ENCODE measurements around the gene JMJD6. TPM values are rescaled to one million over a fixed set of nuclear protein-coding genes. Genes with fewer than 3 reads are reported as not detected.
A peak's percentile ranks its signal among the peaks of the same experiment; 100 is the strongest.

The JMJD6 gene
- total RNA-seq, 1 donor from 2014 or later: 60.7 TPM

GRCh38 chr17:76671912-76672262 is 54.5 kb downstream of the JMJD6 start:
- DNase-seq (ENCODE audit: low spot score): no peak
- intact Hi-C loops (cut with DNase I): loop anchor here (5.0 to 10.0 kb wide), 2 partner anchors 40 to 47 kb away; partner anchors contain the start of gene MXRA7

GRCh38 chr17:76671123-76671911 is 55.1 kb downstream of the JMJD6 start:
- DNase-seq (ENCODE audit: low spot score): peak; percentile 100
- intact Hi-C loops (cut with DNase I): loop anchor here (5.0 to 10.0 kb wide), 2 partner anchors 41 to 47 kb away; partner anchors contain the start of gene MXRA7

- intact Hi-C loops (cut with DNase I): loop anchor here (5.0 to 10.0 kb wide), 2 partner anchors 42 to 46 kb away; partner anchors contain the start of gene MXRA7
Measured at GRCh38 chr17:76670718-76671122, 55.7 kb downstream of the JMJD6 start.

GRCh38 chr17:76670020-76670717 is 56.2 kb downstream of the JMJD6 start:
- DNase-seq (ENCODE audit: low spot score): no peak
- intact Hi-C loops (cut with DNase I): loop anchor here (5.0 to 10.0 kb wide), 2 partner anchors 42 to 45 kb away; partner anchors contain the start of gene MXRA7

More at GRCh38 chr17:76670718-76671122, 55.7 kb downstream of the JMJD6 start:
- DNase-seq (ENCODE audit: low spot score): no peak

Small RNA genes lying within 50 kb of the gene (microRNA-seq; reads per million reads assigned to microRNA genes)
- not detected for gene MIR636

Other genes with a start within 250 kb of the JMJD6 start
- 11.5 TPM for gene RHBDF2, start 225.2 kb downstream of the JMJD6 start, total RNA-seq
- 17.6 TPM for gene CYGB, start 188.9 kb downstream of the JMJD6 start, total RNA-seq
- 2.7 TPM for gene PRCD, start 186.6 kb downstream of the JMJD6 start, total RNA-seq
- gene ST6GALNAC2, start 140.7 kb downstream of the JMJD6 start, total RNA-seq: 6.2 TPM
- gene ST6GALNAC1, start 82.8 kb downstream of the JMJD6 start, total RNA-seq: 1.9 TPM
- 666 TPM for gene MXRA7, start 15.6 kb downstream of the JMJD6 start, total RNA-seq
- 21.4 TPM for gene METTL23, start 233 bp upstream of the JMJD6 start, total RNA-seq
- gene SRSF2, start 10.7 kb upstream of the JMJD6 start, total RNA-seq: 98.0 TPM
- 27.0 TPM for gene MFSD11, start 11.5 kb upstream of the JMJD6 start, total RNA-seq
- gene MGAT5B, start 141.8 kb upstream of the JMJD6 start, total RNA-seq: 0.13 TPM